NCI-H2171 treated with DMSO at 0.1 percent for 48 hours (cell line): ENCODE data around the gene CHRND.

Experiments used
- DNase-seq: peaks from one replicate; lab custom pipeline; 2025; lab: John Stamatoyannopoulos, UW

Gene CHRND

DNA sequence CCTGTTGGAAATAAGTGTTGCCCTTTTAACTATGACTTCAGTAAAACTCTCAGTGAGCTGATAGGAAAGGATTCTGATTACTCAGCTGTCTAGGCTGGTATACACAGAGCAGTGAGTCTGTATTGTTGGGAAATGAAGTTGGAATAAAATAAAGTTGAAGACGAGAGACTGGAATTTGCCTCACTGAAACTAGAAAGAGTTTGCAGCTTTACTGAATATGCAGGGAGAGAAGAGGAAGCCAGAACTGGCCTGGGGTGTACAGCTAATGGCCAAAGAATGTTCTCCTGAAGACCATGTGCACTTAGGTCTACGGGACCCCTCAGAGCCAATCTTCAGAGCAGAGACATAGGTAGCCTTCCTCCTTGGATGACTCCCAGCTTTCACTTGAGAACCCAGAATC, 51.0 kb downstream of the CHRND start:
- no peak for DNase-seq

- no peak for DNase-seq
Observed at GRCh38 chr2:232577841-232578240, 51.9 kb downstream of the CHRND start.

GRCh38 chr2:232578626-232579025, 52.7 kb downstream of the CHRND start:
- no peak for DNase-seq

- DNase-seq: no peak
Observed at GRCh38 chr2:232580648-232580981, 54.7 kb downstream of the CHRND start.

GRCh38 chr2:232581725-232582124, 55.8 kb downstream of the CHRND start:
- no peak for DNase-seq

DNA sequence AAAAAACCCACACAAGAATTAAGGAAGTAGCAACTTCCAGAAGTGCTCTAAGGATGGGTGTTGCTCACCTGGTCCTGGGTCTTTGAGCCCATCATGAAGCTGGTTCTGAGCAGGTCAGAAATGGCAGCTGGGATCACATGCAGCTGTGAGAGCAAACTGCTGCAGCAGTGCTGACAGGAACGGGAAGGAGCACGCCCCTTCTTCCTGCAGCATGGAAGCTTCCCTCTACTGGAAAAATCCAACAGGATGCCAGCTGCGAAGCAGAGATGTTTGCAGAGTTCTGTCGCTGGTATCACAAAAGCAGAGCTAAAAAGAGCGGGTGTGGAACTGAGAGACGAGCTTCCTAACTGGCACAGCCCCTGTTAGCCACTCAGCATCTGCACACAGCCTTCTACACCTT, 58.3 kb downstream of the CHRND start:
- no peak for DNase-seq
